Measurements from ENCODE around the gene PPDPF.

PPDPF gene

DNA sequence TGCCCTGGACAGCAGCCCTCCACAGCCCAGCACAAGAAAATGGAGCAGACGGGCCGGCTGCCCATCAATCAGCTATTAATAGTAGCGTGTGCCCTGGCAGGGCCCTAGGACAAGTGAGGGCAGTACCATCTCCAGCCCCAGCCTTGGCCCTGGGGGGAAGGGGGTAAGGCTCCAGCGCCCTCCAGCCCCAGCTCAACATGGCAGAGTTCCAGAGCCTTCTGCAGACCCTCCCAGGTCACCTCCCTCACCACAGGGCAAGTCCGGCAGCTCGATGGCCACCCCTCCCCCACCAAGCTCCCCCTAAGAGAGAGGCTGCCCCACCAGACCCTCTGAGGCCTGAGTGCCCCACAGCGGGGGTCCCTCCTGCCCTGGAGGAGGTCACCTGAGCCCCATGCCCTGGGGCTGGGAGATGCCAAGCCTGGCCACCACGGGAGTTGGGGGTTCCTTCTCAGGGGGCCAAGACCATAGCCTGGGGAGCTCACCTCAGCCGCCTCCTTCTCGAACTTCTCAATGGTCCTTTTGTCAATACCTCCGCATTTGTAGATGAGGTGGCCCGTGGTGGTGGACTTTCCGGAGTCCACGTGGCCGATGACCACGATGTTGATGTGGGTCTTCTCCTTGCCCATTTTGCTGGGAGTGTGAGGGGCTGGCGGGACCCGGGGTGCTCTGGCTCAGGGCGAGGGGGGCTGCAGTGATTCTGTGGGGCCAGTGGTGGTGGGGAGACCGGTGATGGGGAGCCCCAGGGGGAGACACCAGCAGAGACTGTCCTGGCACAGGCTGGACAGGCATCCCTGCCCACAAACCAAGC is 23.2 kb upstream of the PPDPF start:
- TF ChIP-seq, protein P1, sequence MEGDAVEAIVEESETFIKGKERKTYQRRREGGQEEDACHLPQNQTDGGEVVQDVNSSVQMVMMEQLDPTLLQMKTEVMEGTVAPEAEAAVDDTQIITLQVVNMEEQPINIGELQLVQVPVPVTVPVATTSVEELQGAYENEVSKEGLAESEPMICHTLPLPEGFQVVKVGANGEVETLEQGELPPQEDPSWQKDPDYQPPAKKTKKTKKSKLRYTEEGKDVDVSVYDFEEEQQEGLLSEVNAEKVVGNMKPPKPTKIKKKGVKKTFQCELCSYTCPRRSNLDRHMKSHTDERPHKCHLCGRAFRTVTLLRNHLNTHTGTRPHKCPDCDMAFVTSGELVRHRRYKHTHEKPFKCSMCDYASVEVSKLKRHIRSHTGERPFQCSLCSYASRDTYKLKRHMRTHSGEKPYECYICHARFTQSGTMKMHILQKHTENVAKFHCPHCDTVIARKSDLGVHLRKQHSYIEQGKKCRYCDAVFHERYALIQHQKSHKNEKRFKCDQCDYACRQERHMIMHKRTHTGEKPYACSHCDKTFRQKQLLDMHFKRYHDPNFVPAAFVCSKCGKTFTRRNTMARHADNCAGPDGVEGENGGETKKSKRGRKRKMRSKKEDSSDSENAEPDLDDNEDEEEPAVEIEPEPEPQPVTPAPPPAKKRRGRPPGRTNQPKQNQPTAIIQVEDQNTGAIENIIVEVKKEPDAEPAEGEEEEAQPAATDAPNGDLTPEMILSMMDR (IDR thresholded peaks at IDR 0.05; ENCODE audit: low read depth, low read length, missing control alignments) = no peak

GRCh38 chr20:63497946-63498935 is 22.3 kb upstream of the PPDPF start:
- DNase-seq (ENCODE audit: low read depth) = no peak
- TF ChIP-seq, protein P1 (IDR thresholded peaks at IDR 0.05; ENCODE audit: low read depth, low read length, missing control alignments) = no peak
- H3K4me3 ChIP-seq (ENCODE audit: low read depth, low read length) = no peak overlapping the region

More for the DNA sequence above, 23.2 kb upstream of the PPDPF start:
- no peak overlapping the region for H3K4me3 ChIP-seq (ENCODE audit: low read depth, low read length)
- DNase-seq (ENCODE audit: low read depth) = no peak

DNA sequence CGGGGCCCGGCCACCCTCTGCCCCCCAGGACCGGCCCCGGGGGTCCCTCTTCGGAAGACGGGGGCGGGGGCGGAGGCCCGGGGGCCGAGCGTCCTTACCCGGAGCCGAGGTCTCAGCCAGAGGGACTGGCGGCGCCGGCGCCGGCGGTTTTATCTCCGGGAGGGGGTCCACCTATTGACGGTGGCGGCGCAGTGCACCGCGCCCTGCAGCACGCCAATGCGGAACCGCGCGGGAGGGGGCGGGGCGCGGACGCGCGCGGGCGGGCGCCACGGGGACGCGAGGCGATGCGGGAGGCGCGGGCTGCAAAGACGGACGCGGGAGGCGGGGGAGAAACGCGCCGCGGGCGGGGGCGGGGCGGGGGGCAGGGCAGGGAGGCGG is 21.6 kb upstream of the PPDPF start, which contains the start of gene EEF1A2:
Gene EEF1A2, minus strand, starts transcription at position 124 of the 378 bp plus-strand sequence. CDS start 1,320 bp downstream, outside the sequence.
- no peak within 1 kb of the TSS; the same call in 1 of the 2 replicates for H3K4me3 ChIP-seq (ENCODE audit: low read depth, low read length)
- DNase-seq (ENCODE audit: low read depth) = no peak
- TF ChIP-seq, protein P1 (IDR thresholded peaks at IDR 0.05; ENCODE audit: low read depth, low read length, missing control alignments) = peak; percentile 6

DNA sequence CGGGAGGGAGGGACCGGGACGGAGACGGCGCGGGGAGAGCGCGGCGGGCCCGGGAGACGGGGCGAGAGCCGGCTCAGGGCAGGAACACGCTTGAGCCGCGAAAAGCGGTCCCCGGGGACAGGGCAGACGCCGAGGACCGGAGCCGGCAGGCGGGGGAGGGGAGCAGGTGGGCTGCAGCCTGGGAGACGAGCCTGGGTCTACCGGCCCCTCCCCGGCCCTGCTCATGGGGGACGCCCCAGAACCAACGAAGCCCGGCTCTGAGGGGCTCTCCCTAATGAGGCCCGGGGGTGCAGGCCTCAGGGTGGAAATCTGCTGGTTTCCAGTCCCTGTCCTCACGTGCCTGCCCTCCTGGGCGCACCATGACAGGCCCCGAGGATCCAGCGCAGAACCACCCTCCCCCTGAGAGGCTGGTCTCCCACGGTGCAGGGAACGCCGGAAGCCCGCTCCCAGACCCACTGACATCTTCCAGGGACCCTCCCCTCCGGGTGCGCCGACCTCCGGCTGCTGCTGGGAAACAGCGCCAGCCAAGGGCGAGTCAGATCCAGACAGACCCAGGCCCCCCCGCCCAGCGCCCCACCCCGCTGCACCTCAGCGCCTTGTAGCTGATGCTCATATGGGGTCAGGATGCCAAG is 21.1 kb upstream of the PPDPF start:
- DNase-seq (ENCODE audit: low read depth) = no peak
- TF ChIP-seq, protein P1 (IDR thresholded peaks at IDR 0.05; ENCODE audit: low read depth, low read length, missing control alignments) = no peak
- no peak overlapping the region for H3K4me3 ChIP-seq (ENCODE audit: low read depth, low read length)

DNA sequence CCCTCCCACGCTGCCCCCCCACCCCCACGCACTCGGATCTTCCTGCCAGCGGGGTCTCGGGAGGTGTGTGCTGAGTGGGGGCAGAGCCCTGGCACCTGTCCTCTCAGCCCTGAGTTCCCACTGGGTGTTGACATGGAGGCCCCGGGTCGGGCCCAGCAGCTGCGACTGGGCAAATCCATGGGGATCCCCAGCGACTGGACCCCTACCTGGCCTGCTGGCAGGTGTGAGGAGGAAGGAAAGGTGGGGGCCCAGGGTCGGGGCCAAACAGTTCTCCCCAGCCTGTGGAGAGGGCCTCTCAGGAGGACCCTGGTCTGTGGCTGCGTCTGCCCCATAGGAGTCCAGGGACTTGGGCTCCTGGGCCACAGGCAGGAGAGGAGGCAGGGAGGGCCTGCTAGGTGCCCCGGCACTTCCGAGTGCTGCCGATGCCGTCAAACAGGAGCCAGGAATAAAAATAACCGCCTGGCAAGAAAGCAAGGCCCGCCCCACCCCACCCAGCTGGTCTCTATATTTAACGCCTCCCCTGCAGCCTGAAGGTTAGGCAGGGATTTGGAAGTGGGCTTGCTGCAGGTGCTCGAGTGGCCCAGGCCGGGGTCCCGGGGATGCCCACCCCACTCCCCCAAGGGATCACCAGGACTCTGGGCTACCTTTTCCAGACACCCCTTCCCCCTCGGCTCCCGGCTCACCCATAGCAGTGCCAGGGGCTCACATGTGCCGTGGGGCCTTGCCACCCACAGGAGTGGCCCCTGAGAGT is 20.2 kb upstream of the PPDPF start:
- DNase-seq (ENCODE audit: low read depth) = no peak
- TF ChIP-seq, protein P1 (IDR thresholded peaks at IDR 0.05; ENCODE audit: low read depth, low read length, missing control alignments) = no peak
- H3K4me3 ChIP-seq (ENCODE audit: low read depth, low read length) = no peak overlapping the region
